ENCODE measurements around the gene CACNA1F.

DNA sequence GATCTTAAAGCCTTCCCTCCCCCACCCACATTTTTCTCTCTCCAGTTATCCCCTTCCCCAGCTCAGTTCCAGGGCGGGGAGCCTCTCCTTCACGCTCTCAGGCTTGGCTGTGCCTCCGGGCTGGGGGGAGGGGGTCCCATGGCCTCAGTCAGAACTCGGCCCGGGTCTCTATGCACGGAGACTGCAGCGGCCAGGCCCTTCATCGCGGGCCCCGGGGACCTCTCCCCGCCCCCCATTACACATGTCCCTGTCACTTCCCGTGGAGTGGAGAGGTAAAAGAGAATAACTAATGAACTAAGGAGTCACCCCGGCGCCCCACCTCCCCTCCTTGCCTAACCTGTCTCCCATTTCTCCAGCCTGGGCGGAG is 46.1 kb downstream of the CACNA1F start:
- TF ChIP-seq SUZ12 (IDR thresholded peaks at IDR 0.05; ENCODE audit: extremely low read depth, insufficient read depth, insufficient read length), result no peak
- TF ChIP-seq ZNF274 (IDR thresholded peaks at IDR 0.05; ENCODE audit: low read depth, low read length), result no peak
- TF ChIP-seq YY1 (IDR thresholded peaks at IDR 0.05; ENCODE audit: insufficient read depth, insufficient read length), result no peak

Measured in NT2/D1 (cell line).